ENCODE measurements around the gene ARID1A.

ARID1A gene

DNA sequence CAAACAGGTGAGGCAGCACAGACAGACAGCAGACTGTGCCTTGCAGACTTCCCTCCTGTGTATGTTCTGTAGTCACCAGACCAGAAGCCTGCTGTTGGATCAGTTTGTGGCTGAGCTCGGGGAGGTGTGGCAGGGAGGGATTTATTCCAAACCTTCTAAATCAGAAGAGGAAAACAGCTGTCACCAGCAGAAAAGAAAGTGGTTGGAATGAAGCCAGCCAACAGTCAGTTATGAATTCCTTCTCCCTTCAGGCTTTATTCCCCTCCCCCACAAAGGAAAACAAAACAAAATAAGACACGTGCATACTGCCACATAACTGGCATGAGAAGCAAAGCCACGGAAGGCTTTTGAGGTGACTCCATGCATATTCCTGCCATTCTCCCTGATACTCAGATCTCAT, 72.9 kb downstream of the ARID1A start:
- no peak for FAIRE-seq

DNA sequence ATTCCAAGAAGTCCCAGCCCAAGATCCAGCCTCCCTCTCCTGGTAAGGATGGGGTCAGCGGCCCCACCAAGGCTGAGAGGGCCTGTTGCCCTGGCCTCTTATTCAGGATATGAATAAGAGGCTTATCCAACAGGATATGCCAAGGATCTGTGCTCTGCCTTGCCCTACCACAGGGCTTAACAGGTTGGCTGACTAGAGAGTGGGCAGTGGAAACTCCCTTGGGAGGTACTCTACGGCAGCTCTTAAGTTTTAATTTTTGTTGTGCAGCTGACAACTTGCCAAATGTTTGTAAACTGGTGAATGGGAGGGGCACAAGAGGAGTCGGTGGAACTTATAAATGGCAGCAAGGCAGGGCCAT, 75.4 kb downstream of the ARID1A start:
- no peak for FAIRE-seq

DNA sequence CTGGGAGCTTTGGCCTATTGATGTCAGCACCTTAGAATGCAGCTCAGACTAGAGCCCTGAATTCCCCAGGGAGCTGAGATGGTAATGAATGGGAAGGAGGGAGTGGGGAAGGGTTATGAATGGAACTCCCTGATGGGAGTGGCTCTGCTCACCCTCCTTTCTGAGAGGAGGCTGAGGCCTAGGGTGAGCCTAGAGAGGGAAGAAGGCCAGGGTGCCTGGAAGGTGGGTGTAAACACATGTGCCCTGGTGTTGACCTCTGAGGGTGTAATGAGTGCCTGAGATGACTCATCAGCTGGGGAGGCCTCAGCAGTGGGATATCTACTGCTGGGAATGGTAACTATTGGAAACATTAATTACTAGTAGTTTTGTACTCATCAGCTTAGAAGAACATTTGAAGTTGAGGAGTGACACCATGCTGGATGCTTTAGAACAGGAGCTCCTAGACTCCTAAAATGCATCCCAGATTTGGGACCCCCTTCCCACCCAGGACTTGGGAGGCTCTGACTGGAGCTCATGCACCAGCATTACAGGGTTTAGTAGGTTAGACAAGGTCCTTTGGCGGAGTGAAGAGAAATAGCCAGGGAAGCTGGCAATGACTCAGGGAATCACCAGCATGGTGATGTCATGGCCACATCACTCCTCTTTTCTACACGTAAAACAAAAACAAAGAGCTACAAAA, 76.0 kb downstream of the ARID1A start:
- FAIRE-seq, result peak; percentile 56

DNA sequence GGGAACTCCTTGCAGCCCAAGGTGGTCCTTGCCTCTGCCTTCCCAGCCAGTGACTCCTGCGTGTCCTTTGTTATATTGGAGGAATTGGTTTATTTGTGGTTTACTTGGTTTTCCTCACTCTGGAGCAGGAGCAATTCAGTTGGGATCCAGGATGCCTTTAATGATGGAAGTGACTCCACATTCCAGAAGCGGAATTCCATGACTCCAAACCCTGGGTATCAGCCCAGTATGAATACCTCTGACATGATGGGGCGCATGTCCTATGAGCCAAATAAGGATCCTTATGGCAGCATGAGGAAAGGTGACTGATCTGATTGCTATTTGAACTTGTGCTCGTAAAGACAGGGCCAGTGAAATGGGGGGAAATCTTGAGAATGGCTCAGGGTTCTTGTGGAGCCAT, 76.9 kb downstream of the ARID1A start:
- no peak for FAIRE-seq

DNA sequence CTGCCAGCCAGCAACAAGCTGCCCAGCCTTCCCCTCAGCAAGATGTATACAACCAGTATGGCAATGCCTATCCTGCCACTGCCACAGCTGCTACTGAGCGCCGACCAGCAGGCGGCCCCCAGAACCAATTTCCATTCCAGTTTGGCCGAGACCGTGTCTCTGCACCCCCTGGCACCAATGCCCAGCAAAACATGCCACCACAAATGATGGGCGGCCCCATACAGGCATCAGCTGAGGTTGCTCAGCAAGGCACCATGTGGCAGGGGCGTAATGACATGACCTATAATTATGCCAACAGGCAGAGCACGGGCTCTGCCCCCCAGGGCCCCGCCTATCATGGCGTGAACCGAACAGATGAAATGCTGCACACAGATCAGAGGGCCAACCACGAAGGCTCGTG, 78.6 kb downstream of the ARID1A start:
- FAIRE-seq, result no peak

DNA sequence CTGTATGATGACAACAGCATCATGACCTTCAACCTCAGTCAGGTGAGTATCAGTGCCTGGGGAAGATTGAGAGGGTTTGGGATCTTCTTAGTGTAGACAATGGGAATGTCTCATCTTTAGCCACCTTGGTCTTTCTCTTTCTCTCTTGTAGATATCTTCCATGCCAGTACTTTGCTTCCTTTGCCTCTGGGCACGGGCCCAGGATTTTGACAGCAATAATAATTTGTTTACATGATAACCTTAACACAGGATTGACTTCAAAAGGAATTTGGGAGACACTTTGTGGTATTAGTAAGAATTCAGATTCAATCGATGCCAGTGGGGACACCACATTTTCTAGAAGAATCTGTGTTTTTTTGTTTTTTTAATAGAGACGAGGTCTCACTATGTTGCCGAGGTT, 79.9 kb downstream of the ARID1A start:
- FAIRE-seq, result no peak

DNA sequence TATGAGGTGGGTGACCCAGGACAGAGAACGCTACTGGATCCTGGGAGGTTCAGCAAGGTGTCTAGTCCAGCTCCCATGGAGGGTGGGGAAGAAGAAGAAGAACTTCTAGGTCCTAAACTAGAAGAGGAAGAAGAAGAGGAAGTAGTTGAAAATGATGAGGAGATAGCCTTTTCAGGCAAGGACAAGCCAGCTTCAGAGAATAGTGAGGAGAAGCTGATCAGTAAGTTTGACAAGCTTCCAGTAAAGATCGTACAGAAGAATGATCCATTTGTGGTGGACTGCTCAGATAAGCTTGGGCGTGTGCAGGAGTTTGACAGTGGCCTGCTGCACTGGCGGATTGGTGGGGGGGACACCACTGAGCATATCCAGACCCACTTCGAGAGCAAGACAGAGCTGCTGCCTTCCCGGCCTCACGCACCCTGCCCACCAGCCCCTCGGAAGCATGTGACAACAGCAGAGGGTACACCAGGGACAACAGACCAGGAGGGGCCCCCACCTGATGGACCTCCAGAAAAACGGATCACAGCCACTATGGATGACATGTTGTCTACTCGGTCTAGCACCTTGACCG, 83.4 kb downstream of the ARID1A start:
- no peak for FAIRE-seq

DNA sequence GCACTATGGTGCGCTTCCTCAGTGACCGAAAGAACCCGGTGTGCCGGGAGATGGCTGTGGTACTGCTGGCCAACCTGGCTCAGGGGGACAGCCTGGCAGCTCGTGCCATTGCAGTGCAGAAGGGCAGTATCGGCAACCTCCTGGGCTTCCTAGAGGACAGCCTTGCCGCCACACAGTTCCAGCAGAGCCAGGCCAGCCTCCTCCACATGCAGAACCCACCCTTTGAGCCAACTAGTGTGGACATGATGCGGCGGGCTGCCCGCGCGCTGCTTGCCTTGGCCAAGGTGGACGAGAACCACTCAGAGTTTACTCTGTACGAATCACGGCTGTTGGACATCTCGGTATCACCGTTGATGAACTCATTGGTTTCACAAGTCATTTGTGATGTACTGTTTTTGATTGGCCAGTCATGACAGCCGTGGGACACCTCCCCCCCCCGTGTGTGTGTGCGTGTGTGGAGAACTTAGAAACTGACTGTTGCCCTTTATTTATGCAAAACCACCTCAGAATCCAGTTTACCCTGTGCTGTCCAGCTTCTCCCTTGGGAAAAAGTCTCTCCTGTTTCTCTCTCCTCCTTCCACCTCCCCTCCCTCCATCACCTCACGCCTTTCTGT, 84.6 kb downstream of the ARID1A start:
- no peak for FAIRE-seq

DNA sequence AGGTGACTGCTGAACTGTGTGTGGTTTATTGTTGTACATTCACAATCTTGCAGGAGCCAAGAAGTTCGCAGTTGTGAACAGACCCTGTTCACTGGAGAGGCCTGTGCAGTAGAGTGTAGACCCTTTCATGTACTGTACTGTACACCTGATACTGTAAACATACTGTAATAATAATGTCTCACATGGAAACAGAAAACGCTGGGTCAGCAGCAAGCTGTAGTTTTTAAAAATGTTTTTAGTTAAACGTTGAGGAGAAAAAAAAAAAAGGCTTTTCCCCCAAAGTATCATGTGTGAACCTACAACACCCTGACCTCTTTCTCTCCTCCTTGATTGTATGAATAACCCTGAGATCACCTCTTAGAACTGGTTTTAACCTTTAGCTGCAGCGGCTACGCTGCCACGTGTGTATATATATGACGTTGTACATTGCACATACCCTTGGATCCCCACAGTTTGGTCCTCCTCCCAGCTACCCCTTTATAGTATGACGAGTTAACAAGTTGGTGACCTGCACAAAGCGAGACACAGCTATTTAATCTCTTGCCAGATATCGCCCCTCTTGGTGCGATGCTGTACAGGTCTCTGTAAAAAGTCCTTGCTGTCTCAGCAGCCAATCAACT, 85.5 kb downstream of the ARID1A start:
- no peak for FAIRE-seq

DNA sequence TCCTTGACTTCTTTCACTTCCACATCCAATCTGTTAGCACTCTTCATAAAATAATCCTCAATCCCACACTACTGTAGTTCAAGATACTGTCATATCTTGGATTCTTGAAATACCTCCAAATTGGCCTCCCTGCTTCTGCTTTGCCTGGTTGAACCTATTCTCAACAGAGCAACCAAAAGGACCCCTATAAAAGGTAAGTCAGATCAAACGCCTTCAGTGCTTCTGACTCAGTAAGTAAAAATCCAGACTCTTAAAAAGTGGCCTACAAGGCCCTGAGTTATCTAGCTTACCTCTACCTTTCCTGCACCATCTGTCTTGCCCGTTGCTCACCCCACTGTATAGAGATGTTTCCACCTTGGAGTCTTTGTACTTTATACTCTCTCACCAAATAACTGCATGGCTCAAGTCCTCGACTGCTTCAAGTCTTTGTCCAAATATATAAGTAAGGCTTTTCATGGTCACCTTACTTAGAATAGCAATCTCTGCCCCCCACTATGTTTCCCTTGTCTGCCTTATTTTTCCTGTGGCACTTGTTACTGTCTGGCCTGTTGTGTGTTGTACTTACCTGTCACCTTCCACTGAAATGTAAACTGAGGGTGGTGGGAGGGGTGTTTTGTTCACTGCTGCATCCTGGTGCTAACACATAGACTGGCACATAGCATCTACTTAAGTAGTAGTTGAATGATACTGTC, 86.9 kb downstream of the ARID1A start:
- FAIRE-seq, result no peak

DNA sequence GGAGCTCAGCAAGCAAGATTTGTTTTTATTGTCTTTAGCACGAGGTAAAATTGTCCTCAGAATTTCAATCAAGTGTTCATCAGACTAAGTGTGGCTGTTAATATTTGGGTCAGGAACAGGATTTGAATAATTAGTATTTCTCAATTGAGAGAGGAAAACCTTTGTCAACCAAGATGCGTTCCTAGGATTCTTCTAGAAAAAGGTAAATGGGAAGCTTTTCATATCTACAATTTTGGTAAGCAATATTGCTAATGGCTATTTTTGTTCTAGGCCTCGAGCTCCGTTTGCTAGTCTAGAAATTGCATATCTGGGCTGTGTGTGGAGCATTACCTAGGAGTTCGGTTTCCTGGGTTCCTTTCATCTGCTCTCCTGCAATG, 87.8 kb downstream of the ARID1A start:
- FAIRE-seq, result no peak

DNA sequence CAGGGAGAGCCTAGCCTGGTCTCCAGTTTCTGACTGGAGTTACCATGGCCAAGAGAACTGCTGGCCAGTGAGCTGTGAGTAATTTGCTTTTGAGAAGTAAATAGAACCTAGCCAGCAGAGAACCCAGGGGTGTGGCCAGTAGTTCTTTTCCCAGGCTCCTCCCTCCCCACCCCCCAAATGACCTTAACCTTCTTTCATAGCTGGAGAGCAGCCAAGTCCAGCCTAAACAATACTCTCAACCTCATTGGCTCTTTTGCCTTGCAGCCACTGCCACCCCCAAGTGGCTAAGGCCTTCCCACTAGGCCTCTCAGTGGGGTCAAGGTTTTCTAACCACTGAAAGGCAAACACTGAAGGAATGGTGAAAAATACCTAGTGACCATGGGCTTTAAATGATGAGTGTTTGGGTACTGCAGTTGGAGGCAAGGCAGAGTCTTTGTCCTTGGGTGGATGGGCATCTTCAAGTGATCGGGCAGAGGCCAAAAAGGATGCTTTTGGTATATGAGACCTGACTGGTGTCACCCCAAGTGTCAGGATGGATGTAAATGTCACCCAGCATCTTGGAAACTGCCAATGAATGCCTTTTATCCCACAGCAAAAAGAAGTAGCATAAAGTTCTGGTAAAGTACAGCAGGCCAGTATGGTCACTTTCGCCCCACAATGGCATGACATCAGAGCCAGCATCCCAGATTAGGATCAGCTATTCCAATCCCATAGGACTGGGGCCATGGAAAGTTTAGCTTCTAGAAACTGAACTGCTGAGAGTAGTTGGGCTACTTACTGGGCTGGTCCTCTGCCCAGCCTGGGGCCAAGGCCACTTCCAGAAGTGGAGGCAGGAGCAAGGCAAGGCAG, 88.4 kb downstream of the ARID1A start:
- FAIRE-seq, result no peak

DNA sequence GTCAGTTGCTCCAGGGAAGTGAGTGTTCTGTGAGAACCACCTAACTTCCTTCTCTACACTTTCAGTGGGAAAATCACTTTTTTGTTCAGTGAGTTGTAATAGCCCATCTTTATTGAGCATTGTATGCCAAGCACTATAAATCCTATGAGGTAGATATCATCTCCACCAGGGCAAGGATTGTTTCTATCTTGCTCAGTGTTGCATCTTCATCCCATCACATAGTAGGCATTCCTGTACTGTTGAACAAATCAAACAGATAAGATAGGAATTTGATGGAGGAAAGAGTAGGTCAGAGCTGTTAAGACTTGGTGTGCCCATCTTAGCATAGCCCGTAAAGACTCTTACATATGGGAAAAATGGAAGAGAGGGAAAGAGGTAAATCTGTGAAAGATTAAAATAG, 89.1 kb downstream of the ARID1A start:
- FAIRE-seq, result no peak

DNA sequence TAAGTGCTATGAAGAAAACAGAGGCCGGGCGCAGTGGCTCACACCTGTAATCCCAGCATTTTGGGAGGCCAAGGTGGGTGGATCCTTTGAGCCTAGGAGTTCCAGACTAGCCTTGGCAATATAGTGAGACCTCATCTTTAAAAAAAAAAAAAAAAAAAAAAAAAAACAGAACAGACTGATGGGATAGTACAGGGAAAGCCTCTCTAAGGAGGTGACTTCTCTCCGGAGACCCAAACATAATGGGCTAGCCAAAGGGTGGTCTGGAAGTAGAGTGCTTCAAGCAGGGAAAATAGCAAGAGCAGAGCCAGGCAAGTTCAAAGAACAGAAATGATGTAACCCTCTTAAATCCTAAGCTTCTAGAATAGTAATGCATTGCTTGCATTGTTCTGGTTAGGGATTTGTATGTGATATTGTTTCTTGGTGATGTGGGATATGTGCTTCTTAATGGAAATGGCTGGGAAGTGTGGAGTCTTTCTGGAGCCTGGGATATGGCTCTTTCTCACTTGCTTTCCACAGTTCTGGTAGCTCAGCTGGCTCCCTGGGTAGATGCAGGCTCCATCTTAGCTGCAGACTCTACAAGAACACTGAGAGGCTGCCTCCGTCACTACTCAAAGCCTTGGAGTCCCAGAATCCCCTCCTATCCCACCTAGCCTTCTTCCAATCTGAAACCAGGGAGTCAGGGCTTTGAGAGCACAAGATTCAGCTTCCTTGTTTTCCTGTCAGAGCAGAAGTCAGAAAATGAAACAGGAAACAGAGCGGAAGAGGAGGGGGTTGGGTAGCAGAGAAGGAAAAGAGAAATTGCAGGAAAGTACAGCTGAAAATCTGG, 90.0 kb downstream of the ARID1A start:
- FAIRE-seq, result no peak

DNA sequence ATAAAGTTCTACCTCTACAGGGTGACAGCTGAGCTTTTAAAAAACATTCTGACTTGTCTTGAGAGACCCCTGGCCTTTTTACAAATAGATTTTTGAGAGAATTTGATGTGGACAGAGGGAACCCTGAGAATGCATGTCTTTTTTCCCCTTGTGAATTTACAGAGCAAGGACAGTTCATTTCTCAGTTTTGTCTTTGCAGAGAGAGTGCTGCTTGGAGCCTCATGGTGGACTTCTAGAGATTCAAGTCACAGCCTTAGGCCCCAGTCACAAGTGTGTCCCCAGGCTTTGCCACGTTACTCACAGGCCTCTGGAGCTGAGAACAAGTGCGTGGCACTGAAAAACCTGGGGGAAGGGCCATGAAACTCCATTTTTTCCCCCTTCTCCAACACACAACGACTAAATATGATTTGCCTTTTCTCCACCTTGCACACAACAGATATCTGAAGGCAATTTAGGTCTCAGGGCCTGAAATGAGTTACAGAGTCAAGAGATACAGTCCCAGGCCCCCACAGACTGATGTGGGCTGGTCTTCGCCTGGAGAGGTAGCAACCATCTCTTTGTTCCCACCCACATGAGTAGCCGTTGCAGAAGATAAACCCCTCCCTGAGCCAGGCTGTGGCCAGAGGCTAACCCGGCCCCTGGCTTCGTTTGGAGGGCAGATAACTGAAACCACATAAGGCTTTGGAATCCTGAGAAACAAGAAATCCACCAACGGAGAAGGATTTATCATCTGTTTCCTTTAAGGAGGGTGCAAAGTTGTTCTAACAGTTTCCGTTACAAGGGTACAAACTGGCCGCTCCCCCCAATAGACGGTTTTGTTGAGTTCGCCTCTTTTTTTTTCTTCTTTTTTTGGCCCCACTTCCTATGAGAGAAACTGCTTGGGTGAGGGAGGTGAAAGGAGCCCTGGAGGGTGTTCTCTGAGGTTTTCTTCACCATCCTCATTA, 90.9 kb downstream of the ARID1A start:
- FAIRE-seq, result no peak

DNA sequence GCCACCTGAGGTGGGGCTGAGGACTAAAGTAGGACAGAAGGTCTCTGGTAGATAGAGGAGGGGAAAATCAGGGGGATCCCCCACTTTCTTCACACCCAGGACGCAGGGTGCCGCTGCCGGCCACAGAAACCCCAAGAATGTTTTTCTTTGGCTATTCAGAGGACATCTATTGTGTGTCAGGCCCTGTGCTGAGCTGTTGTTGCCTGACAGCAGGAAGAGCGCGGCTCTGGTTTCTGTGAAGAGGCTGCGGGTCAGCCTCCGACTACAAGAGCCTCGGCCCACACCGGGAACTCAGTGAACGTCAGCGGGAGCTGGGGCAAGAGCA, 91.5 kb downstream of the ARID1A start:
- FAIRE-seq, result no peak

DNA sequence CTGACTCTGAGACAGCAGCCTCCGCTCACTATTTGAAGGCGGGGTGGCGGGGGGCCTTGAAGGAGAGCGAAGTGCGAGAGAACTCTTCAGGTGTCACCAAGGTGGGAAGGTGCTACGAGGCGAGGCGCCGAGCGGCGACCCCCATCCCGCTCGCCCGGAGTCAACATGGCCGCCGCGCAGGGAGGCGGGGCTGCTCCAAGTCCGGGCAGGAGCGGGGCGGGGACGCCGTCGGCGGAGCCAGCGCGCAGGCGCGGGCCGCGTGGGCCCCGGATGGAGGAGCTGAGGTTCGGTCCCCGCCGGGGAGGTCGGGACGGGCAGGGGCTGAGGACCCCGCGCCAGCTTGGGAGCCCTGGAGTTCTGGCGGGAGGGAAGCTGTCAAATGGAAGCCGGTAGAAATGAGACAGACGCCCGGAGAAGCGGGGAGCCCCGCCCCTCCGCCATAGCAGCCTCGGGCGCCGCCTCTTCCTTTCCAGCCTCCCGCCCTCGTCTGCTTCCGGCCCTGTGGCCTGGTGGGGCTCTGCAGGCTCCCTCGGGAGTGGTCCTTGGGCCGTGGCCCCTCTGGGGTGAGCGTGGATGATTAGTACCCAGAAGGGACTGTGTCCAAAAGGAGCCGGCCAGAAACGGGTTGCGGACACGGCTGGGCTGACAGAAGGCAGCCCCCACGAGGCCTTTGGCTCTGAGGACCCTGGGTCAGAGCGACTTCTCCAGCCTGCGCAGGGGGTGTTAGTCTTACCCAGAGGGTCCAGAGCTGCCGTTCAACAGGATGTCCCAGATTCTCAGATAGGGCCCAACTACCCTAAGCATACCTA, 92.1 kb downstream of the ARID1A start, which contains the start of gene PIGV:
PIGV (plus strand) TSS at position 245 of the 809 bp plus-strand sequence. CDS start 2,866 bp downstream, outside the sequence.
- FAIRE-seq, result no peak

DNA sequence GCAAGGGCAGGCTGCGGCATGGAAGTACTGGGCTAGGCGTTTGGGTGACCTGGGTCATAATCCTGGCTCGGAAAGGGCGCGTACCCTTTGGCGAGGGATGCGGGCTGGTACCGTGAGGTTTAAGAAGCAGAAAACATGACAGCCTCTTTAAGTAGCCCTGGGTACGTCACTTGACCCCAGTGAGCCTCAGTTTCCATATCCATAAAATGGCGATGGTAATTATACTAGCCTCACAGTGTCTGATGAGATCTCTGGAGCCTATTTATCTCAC, 92.6 kb downstream of the ARID1A start:
- no peak for FAIRE-seq

DNA sequence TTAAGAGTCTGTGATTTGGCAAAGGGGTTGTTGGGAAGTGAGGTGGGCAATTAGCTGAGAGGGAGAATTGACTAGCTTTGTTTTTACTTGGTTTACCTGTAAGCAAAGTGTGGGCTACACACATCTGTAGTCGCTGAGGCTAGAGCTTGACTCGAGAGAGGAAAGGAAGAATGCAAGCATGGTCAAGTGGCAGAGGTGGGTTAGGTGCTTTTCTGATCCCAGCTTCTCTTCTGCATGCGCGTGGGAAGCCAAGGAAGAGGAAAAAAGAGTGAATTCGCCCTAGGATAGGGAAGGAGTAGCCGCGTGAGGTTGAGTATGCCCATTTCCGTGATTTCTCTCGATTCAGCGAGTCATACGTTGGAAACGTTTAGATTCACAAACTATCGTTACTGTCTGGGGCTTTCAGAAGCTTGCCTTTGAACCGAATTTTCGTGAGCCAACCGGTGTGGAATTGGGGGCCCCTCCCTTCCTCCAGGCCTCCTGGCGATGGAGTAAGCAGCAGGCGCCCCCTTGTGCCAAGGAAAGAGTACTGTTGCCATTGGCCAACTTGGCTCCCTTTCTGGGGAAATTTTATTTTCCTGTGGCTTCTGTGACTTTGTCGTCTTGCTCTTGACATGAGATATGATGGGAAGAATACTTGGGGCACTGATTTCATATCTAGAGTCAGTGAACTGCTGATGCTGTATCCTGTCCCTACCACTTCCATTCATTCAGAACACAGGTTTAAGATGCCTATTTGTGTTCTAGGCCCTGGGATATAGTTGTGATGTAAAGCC, 93.2 kb downstream of the ARID1A start:
- FAIRE-seq, result peak; percentile 5

DNA sequence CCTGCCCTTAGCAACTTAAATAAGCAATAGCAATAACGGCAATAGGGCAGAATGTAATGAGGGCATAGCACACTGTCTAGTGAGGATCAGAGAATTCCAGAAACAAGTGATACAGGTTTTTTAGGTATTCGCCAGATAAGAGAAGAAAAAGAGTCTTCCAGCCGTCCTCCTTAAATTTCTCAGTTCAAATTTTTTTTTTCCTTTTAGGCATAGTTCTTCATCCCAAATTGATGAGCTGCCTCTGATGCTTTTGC, 93.7 kb downstream of the ARID1A start:
- no peak for FAIRE-seq

All from islet of Langerhans (tissue), 1 donor.